PC-9 (cell line): ENCODE measurements around the gene GPHN. TPM values are rescaled to one million over a fixed set of nuclear protein-coding genes. Genes with fewer than 3 reads are reported as not detected.

Experiments
- BruUV-seq: library from RNA; stranded (reverse); fragments of 400-500 nt; replicated peaks from 2 replicates; lab custom pipeline; 2021; lab: Mats Ljungman, UMichigan
- CTCF ChIA-PET: fragments of 300-600 bp; sonication (Branson Sonifier 250); formaldehyde crosslinking; loops from one replicate; lab custom pipeline; 2022; ENCODE audit warnings: antibody characterized with exemption; lab: Charles Lee
- POLR2A ChIA-PET: fragments of 300-600 bp; sonication (Branson Sonifier 250); formaldehyde crosslinking; loops from one replicate; lab custom pipeline; 2022; ENCODE audit warnings: antibody characterized with exemption; ENCODE audit not compliant: unreplicated experiment; lab: Charles Lee
- DNase-seq, 2 experiments: peaks; one replicate each; pipeline versions ENCODE4 v3.0.0 to v3.0.0-alpha.2; 2015 to 2022; ENCODE audit warnings: mixed read lengths in 1 of 2
- H2AFZ ChIP-seq: fragments of 200-600 bp; sonication (generic); 2 replicates; pipeline ENCODE4 v1.8.1; 2017; ENCODE audit warnings: antibody characterized with exemption
- H3F3A ChIP-seq: fragments of 200-600 bp; sonication (generic); 2 replicates; pipeline ENCODE4 v1.8.1; 2017; ENCODE audit warnings: antibody characterized with exemption, mild to moderate bottlenecking, low read depth; ENCODE audit not compliant: insufficient read depth
- H3K27ac ChIP-seq: fragments of 200-600 bp; sonication (generic); 2 replicates; pipeline ENCODE4 v1.6.1; 2016; ENCODE audit warnings: mixed run types
- H3K27me3 ChIP-seq: fragments of 200-600 bp; sonication (generic); 2 replicates; pipeline ENCODE4 v1.6.1; 2016; ENCODE audit warnings: low read depth, mixed run types; ENCODE audit not compliant: insufficient read depth
- H3K36me3 ChIP-seq: fragments of 200-600 bp; sonication (generic); 2 replicates; pipeline ENCODE4 v1.6.1; 2016; ENCODE audit warnings: low read depth, mixed run types
- H3K4me1 ChIP-seq: fragments of 200-600 bp; sonication (generic); replicated peaks from 2 replicates; pipeline ENCODE4 v1.6.1; 2016; ENCODE audit warnings: mixed run types; ENCODE audit not compliant: insufficient read depth
- H3K4me2 ChIP-seq: fragments of 200-600 bp; sonication (generic); 2 replicates; pipeline ENCODE4 v1.6.1; 2017; ENCODE audit warnings: mixed run types
- H3K4me3 ChIP-seq: fragments of 200-600 bp; sonication (generic); 2 replicates; pipeline ENCODE4 v1.6.1; 2016; ENCODE audit warnings: mixed run types
- H3K79me2 ChIP-seq: fragments of 200-600 bp; sonication (generic); 2 replicates; pipeline ENCODE4 v1.6.1; 2017; ENCODE audit warnings: low read depth, mixed run types
- H3K9me2 ChIP-seq: fragments of 200-600 bp; sonication (generic); 2 replicates; pipeline ENCODE4 v1.8.1; 2017; ENCODE audit warnings: mild to moderate bottlenecking; ENCODE audit not compliant: insufficient read depth
- H3K9me3 ChIP-seq: fragments of 200-600 bp; sonication (generic); 2 replicates; pipeline ENCODE4 v1.8.1; 2016; ENCODE audit warnings: low read depth; ENCODE audit not compliant: insufficient read depth
- H4K20me1 ChIP-seq: fragments of 200-600 bp; sonication (generic); 2 replicates; pipeline ENCODE4 v1.8.1; 2017; ENCODE audit not compliant: insufficient read depth
- EZH2 ChIP-seq: fragments of 200-600 bp; sonication (generic); IDR thresholded peaks from 2 replicates; pipeline ENCODE4 v1.8.0; 2017; ENCODE audit warnings: antibody characterized with exemption, low read depth
- intact Hi-C: fragments of 100-400 bp; cut with micrococcal nuclease; formaldehyde crosslinking; loops from one replicate; pipeline ENCODE4 v1.10.0; 2022; ENCODE audit not compliant: unreplicated experiment
- total RNA-seq: library from RNA; stranded (reverse); gene quantifications from 2 replicates; pipeline ENCODE4 v1.2.3, GENCODE V29; 2021
- TF ChIP-seq, protein P1 (sequence below): fragments of 200-600 bp; sonication (generic); conservative IDR thresholded peaks from 2 replicates; pipeline ENCODE4 v1.6.1; 2017; ENCODE audit warnings: mixed run types, antibody characterized with exemption, mild to moderate bottlenecking, moderate library complexity

The GPHN gene
- total RNA-seq, 1 experiment from 2014 or later: 18.3 TPM

DNA sequence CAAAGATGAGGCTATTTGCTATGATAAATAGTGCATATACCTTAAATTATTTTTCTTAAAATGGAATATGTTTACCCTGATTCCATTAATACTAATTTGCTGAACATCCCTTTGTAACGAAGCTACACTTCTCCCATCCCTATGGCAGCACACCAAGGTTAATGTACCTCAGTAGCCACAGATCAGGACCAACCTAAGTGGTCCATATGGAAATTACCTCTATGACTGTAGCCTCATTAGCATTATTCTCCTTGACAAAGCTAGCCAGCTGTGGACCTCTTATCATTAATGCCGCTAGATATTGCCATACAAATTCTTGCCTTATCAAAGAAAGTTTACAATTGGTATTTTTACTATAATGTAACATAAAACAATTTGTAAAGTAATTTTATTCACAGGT is 604.4 kb downstream of the GPHN start:
- Histone ChIP-seq H4K20me1 (no peaks in the 10 kb centered on the region), H3K9me3 (no peaks in the 10 kb centered on the region), H2AFZ (no peak overlapping the region), H3K4me2 (no peak overlapping the region), H3K4me3 (no peak overlapping the region), H3K27ac (no peak overlapping the region), H3K36me3 (no peaks in the 10 kb centered on the region), H3K27me3 (no peaks in the 10 kb centered on the region), H3K9me2 (no peaks in the 10 kb centered on the region), H3K79me2 (no peaks in the 10 kb centered on the region), H3K4me1 (no peaks in the 10 kb centered on the region), H3F3A (no peaks in the 10 kb centered on the region)
- POLR2A ChIA-PET: no interaction called here
- TF ChIP-seq EZH2: no peak
- TF ChIP-seq, protein P1, sequence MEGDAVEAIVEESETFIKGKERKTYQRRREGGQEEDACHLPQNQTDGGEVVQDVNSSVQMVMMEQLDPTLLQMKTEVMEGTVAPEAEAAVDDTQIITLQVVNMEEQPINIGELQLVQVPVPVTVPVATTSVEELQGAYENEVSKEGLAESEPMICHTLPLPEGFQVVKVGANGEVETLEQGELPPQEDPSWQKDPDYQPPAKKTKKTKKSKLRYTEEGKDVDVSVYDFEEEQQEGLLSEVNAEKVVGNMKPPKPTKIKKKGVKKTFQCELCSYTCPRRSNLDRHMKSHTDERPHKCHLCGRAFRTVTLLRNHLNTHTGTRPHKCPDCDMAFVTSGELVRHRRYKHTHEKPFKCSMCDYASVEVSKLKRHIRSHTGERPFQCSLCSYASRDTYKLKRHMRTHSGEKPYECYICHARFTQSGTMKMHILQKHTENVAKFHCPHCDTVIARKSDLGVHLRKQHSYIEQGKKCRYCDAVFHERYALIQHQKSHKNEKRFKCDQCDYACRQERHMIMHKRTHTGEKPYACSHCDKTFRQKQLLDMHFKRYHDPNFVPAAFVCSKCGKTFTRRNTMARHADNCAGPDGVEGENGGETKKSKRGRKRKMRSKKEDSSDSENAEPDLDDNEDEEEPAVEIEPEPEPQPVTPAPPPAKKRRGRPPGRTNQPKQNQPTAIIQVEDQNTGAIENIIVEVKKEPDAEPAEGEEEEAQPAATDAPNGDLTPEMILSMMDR: no peak
- BruUV-seq: no TSS peak
- CTCF ChIA-PET: interaction anchor here (0.7 kb wide), 1 partner anchor 141 kb away, joined by 3 read pairs; no protein-coding TSS in a partner anchor
- intact Hi-C loops: loop anchor here (10.0 kb wide), 2 partner anchors 488 to 618 kb away; no protein-coding TSS in a partner anchor
- DNase-seq: no peak

DNA sequence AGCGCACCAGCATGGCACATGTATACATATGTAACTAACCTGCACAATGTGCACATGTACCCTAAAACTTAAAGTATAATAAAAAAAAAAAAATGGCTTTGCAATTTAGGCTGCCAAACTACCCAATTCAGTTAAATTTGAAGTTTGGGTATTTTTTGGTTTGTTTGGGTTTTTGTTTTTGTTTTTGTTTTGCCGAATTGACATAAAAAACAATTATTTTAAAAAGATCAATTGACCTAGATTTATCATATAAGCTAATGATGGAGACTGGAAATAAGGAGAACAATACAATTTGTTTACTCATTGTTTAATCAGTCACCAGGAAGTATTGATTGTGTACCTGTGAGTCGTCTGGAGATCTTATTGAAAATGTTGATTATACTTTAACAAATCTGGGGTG is 619.2 kb downstream of the GPHN start:
- no peak overlapping the region for H3K27ac ChIP-seq
- H3K4me1 ChIP-seq: no peaks in the 10 kb centered on the region
- no peaks in the 10 kb centered on the region for H3K27me3 ChIP-seq
- no peaks in the 10 kb centered on the region for H3K79me2 ChIP-seq
- BruUV-seq: no TSS peak
- H2AFZ ChIP-seq: no peak overlapping the region
- intact Hi-C loops: no loop called here
- H3K4me2 ChIP-seq: no peak overlapping the region
- POLR2A ChIA-PET: no interaction called here
- no peak for TF ChIP-seq EZH2
- TF ChIP-seq, protein P1: no peak
- 0 out of 2 replicates have a peak, but pooled peaks cover 4% of the 10 kb centered on the region for H3K36me3 ChIP-seq
- H3K4me3 ChIP-seq: no peak overlapping the region
- H3K9me2 ChIP-seq: no peaks in the 10 kb centered on the region
- CTCF ChIA-PET: no interaction called here
- H4K20me1 ChIP-seq: no peaks in the 10 kb centered on the region
- DNase-seq: no peak
- no peaks in the 10 kb centered on the region for H3K9me3 ChIP-seq
- H3F3A ChIP-seq: no peaks in the 10 kb centered on the region

DNA sequence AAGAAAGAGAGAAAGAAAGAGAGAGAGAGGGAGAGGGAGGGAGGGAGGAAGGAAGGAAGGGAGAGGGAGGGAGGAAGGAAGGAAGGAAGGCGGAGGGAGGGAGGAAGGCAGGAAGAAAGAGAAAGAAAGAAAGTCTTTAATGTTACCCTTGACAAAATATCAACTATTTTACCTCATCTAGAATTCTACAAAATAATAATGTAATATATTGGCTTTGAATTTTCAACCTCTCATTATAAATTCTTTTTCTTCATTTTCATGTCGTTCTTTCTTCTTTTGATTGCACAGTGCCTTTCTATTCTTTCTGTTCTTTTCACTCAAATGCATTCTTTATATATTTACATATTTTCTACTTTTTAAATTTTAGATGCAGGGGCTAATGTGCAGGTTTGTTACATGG is 621.8 kb downstream of the GPHN start:
- POLR2A ChIA-PET: no interaction called here
- Histone ChIP-seq H3K79me2 (no peaks in the 10 kb centered on the region), H3K4me2 (no peak overlapping the region), H4K20me1 (no peaks in the 10 kb centered on the region), H3K36me3 (no peaks in the 10 kb centered on the region), H3K27me3 (no peaks in the 10 kb centered on the region), H3F3A (no peaks in the 10 kb centered on the region), H2AFZ (no peak overlapping the region), H3K27ac (no peak overlapping the region), H3K4me1 (no peaks in the 10 kb centered on the region), H3K4me3 (no peak overlapping the region), H3K9me2 (no peaks in the 10 kb centered on the region), H3K9me3 (no peaks in the 10 kb centered on the region)
- BruUV-seq: no TSS peak
- intact Hi-C loops: no loop called here
- no peak for DNase-seq
- CTCF ChIA-PET: no interaction called here
- TF ChIP-seq, protein P1: no peak
- no peak for TF ChIP-seq EZH2
